Measurements from ENCODE around the gene ABCA2. TPM values are rescaled to one million over a fixed set of nuclear protein-coding genes. Genes with fewer than 3 reads are reported as not detected.

The ABCA2 gene
- total and polyA plus RNA-seq, 4 donors = 2.9 to 15.2 (median 12.3) TPM

- WGBS = 40% methylated on average over 17 of the region's 17 CpGs
- no peaks in the 10 kb centered on the region for H3K9me3 ChIP-seq (ENCODE audit: control insufficient read depth in 4 of 4, low read length in 3 of 4)
- H3K4me1 ChIP-seq (ENCODE audit: control insufficient read depth in 4 of 4, insufficient read depth in 4 of 4, low read length in 3 of 4) = peaks cover 21 to 38% (median 30%) of the 10 kb centered on the region in 4 donors
- H3K27ac ChIP-seq (ENCODE audit: low read depth in 1 of 2, low read length in 2 of 2) = peak overlapping the region; percentile 84 to 88
- no peaks in the 10 kb centered on the region for H3K27me3 ChIP-seq (ENCODE audit: control insufficient read depth in 4 of 4, insufficient read depth in 4 of 4, low read length in 3 of 4)
- no peak for DNase-seq (ENCODE audit: low spot score)
- H3K9ac ChIP-seq (ENCODE audit: low read depth in 1 of 2, low read length in 2 of 2) = no peak overlapping the region
- peak overlapping the region in 1 of 3 donors; percentile 52 for H3K4me3 ChIP-seq (ENCODE audit: low read depth in 1 of 3, low read length in 3 of 3)
- H3K36me3 ChIP-seq (ENCODE audit: control insufficient read depth in 4 of 4, insufficient read depth in 3 of 4, low read depth in 1 of 4, low read length in 3 of 4) = no peaks in the 10 kb centered on the region
- TF ChIP-seq HNF4G (IDR thresholded peaks at IDR 0.05) (peak; percentile 50), RXRA (IDR thresholded peaks at IDR 0.05) (peak in 1 of 2 donors; percentile 34), HNF4A (conservative IDR thresholded peaks at IDR 0.05) (peak; percentile 86 to 94), ATF3 (IDR thresholded peaks at IDR 0.05) (no peak)
Observed at GRCh38 chr9:137054932-137055384, 26.9 kb upstream of the ABCA2 start.

- Histone ChIP-seq H3K4me1 (ENCODE audit: control insufficient read depth in 4 of 4, insufficient read depth in 4 of 4, low read length in 3 of 4) (peaks cover 21 to 43% (median 30%) of the 10 kb centered on the region in 4 donors), H3K9me3 (ENCODE audit: control insufficient read depth in 4 of 4, low read length in 3 of 4) (no peaks in the 10 kb centered on the region), H3K27me3 (ENCODE audit: control insufficient read depth in 4 of 4, insufficient read depth in 4 of 4, low read length in 3 of 4) (peaks cover 0 to 3% (median 0%) of the 10 kb centered on the region in 4 donors), H3K36me3 (ENCODE audit: control insufficient read depth in 4 of 4, insufficient read depth in 3 of 4, low read depth in 1 of 4, low read length in 3 of 4) (no peaks in the 10 kb centered on the region), H3K9ac (ENCODE audit: low read depth in 1 of 2, low read length in 2 of 2) (no peak within 1 kb of the TSS), H3K27ac (ENCODE audit: low read depth in 1 of 2, low read length in 2 of 2) (peak within 1 kb of the TSS; percentile 84 to 88), H3K4me3 (ENCODE audit: low read depth in 1 of 3, low read length in 3 of 3) (peak within 1 kb of the TSS in 2 of 3 donors; percentile 49 to 52)
- DNase-seq (ENCODE audit: low spot score) = no peak
- TF ChIP-seq MAX (IDR thresholded peaks at IDR 0.05) (no peak), JUND (IDR thresholded peaks at IDR 0.05) (no peak), REST (IDR thresholded peaks at IDR 0.05) (no peak), FOXA1 (IDR thresholded peaks at IDR 0.05) (no peak)
- WGBS = 8% methylated on average over 90 of the region's 90 CpGs
Observed at GRCh38 chr9:137053944-137054931, 26.2 kb upstream of the ABCA2 start, which contains the start of gene ENTPD2. ENTPD2 (minus strand) TSS chr9:137054061; CDS start chr9:137053997, 64 bp downstream.

GRCh38 chr9:137052998-137053943, 25.2 kb upstream of the ABCA2 start:
- H3K4me1 ChIP-seq (ENCODE audit: control insufficient read depth in 4 of 4, insufficient read depth in 4 of 4, low read length in 3 of 4) = peaks cover 21 to 45% (median 30%) of the 10 kb centered on the region in 4 donors

More at GRCh38 chr9:137052998-137053943, 25.2 kb upstream of the ABCA2 start:
- H3K27me3 ChIP-seq (ENCODE audit: control insufficient read depth in 4 of 4, insufficient read depth in 4 of 4, low read length in 3 of 4) = peaks cover 0 to 3% (median 0%) of the 10 kb centered on the region in 4 donors
- H3K27ac ChIP-seq (ENCODE audit: low read depth in 1 of 2, low read length in 2 of 2) = no peak overlapping the region
- H3K9ac ChIP-seq (ENCODE audit: low read depth in 1 of 2, low read length in 2 of 2) = no peak overlapping the region
- no peak for DNase-seq (ENCODE audit: low spot score)
- H3K9me3 ChIP-seq (ENCODE audit: control insufficient read depth in 4 of 4, low read length in 3 of 4) = no peaks in the 10 kb centered on the region
- peak overlapping the region in 1 of 3 donors; percentile 52 for H3K4me3 ChIP-seq (ENCODE audit: low read depth in 1 of 3, low read length in 3 of 3)
- TF ChIP-seq SP1 (IDR thresholded peaks at IDR 0.05) = no peak
- 26% methylated on average over 71 of the region's 71 CpGs for WGBS
- H3K36me3 ChIP-seq (ENCODE audit: control insufficient read depth in 4 of 4, insufficient read depth in 3 of 4, low read depth in 1 of 4, low read length in 3 of 4) = no peaks in the 10 kb centered on the region

Measured in liver (tissue), 9 donors.